Suprapubic skin (tissue), 4 donors: Measurements from ENCODE around the gene DGLUCY. TPM values are rescaled to one million over a fixed set of nuclear protein-coding genes. Genes with fewer than 3 reads are reported as not detected.
"Not testable (repeated sequence)": the region's sequence is repeated elsewhere in the genome, so short reads cannot be mapped to it uniquely, and the experiment has no call there.

ENCODE experiments used
- DNase-seq, 2 donors: peaks; one replicate each; pipeline ENCODE4 v3.0.0-alpha.2; 2019; ENCODE audit warnings: low spot score in 2 of 2
- H3K27ac ChIP-seq: fragments of 200-600 bp; sonication (generic); one replicate; pipeline ENCODE4 v1.5.1; 2019
- H3K27me3 ChIP-seq: fragments of 200-600 bp; sonication (generic); one replicate; pipeline ENCODE4 v1.5.1; 2019
- H3K36me3 ChIP-seq: fragments of 200-600 bp; sonication (generic); one replicate; pipeline ENCODE4 v1.5.1; 2019
- H3K4me1 ChIP-seq: fragments of 200-600 bp; sonication (generic); one replicate; pipeline ENCODE4 v1.5.1; 2019
- H3K4me3 ChIP-seq: fragments of 200-600 bp; sonication (generic); one replicate; pipeline ENCODE4 v1.5.1; 2019; ENCODE audit warnings: mild to moderate bottlenecking
- H3K9me3 ChIP-seq: fragments of 200-600 bp; sonication (generic); one replicate; pipeline ENCODE4 v1.5.1; 2019
- EP300 ChIP-seq: sonication (generic); formaldehyde crosslinking; IDR thresholded peaks from one replicate; pipeline ENCODE4 v1.6.1; 2017; ENCODE audit warnings: antibody characterized with exemption
- POLR2A ChIP-seq, 2 donors: fragments of 450-650 bp; IDR thresholded peaks; one replicate each; pipeline ENCODE4 v1.6.1; 2017; ENCODE audit warnings: antibody characterized with exemption in 2 of 2, mild to moderate bottlenecking in 2 of 2, moderate library complexity in 2 of 2
- POLR2AphosphoS5 ChIP-seq, 3 donors: sonication (generic); formaldehyde crosslinking; IDR thresholded peaks; one replicate each; pipeline ENCODE4 v1.6.1; 2017; ENCODE audit warnings: antibody characterized with exemption in 3 of 3
- WGBS: methylation state at CpG from one replicate; pipeline ENCODE4 v1.1.5; 2018; 5-methylcytosine and 5-hydroxymethylcytosine counted together
- total RNA-seq, 4 donors: library from RNA; depleted of rRNA; stranded (reverse); fragments of >200 nt; gene quantifications; one replicate each; pipeline ENCODE4 v1.1.0, GENCODE V29; 2016
- TF ChIP-seq, protein P1 (sequence below), 2 donors: fragments of 200-600 bp in 1 of 2; fragments of 450-650 bp in 1 of 2; sonication (generic) in 1 of 2; IDR thresholded peaks; one replicate each; pipeline ENCODE4 v1.5.1; 2016 to 2019; ENCODE audit warnings: antibody characterized with exemption in 2 of 2, mild to moderate bottlenecking in 1 of 2, moderate library complexity in 1 of 2

DGLUCY gene
- total RNA-seq, 4 donors from 2014 or later = 54.0 to 94.9 (median 69.3) TPM

DNA sequence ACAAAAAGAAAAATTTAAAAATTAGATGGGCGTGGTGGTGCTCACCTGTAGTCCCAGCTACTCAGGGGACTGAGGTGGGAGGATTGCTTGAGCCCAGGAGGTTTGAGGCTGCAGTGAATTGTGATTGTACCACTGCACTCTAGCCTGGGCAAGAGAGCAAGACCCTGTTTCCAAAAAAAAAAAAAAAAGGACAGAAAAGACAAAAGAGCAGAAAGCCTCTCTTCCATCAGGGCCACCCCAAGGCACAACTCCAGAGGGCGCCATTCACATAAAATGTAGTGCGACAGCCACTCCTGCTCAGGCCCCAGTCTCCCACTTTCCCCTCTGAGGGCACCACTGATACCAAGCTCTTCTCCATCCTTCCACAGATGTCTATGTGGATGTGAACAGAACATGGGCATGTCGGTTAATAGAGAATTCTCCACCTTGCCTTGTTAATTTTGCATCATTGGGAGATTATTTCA lies 41.8 kb downstream of the DGLUCY start:
- DNase-seq = no peak
- Histone ChIP-seq H3K4me3 (no peak overlapping the region), H3K27ac (no peak overlapping the region), H3K9me3 (no peaks in the 10 kb centered on the region), H3K27me3 (no peaks in the 10 kb centered on the region), H3K4me1 (peaks cover 14% of the 10 kb centered on the region), H3K36me3 (peaks cover 26% of the 10 kb centered on the region)
- TF ChIP-seq POLR2AphosphoS5 (IDR thresholded peaks at IDR 0.05) (no peak), POLR2A (IDR thresholded peaks at IDR 0.05) (no peak), EP300 (no peak)
- TF ChIP-seq, protein P1, sequence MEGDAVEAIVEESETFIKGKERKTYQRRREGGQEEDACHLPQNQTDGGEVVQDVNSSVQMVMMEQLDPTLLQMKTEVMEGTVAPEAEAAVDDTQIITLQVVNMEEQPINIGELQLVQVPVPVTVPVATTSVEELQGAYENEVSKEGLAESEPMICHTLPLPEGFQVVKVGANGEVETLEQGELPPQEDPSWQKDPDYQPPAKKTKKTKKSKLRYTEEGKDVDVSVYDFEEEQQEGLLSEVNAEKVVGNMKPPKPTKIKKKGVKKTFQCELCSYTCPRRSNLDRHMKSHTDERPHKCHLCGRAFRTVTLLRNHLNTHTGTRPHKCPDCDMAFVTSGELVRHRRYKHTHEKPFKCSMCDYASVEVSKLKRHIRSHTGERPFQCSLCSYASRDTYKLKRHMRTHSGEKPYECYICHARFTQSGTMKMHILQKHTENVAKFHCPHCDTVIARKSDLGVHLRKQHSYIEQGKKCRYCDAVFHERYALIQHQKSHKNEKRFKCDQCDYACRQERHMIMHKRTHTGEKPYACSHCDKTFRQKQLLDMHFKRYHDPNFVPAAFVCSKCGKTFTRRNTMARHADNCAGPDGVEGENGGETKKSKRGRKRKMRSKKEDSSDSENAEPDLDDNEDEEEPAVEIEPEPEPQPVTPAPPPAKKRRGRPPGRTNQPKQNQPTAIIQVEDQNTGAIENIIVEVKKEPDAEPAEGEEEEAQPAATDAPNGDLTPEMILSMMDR (IDR thresholded peaks at IDR 0.05) = no peak
- 94% methylated on average over 4 of the region's 4 CpGs for WGBS

DNA sequence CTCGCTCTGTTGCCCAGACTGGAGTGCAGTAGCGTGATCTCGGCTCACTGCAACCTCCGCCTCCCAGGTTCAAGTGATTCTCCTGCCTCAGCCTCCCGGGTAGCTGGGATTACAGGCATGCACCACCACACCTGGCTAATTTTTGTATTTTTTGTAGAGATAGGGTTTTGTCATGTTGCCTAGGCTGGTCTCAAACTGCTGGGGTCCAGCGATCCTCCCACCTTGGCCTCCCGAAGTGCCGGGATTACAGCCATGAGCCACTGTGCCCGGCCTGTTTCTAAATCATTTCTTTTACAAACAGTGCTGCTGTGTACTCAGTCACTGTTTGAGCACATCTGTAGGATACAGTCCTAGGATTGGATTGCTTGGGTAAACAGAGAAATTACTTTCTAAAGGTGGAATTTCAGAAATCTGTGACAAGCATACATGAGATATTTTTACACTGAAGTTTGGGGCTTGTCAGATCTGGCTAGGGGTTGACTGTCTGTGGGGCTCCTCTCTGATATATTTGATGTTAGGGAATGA lies 42.3 kb downstream of the DGLUCY start:
- DNase-seq, H3K27me3 ChIP-seq, H3K4me3 ChIP-seq, H3K9me3 ChIP-seq, H3K27ac ChIP-seq: not testable (repeated sequence)
- Histone ChIP-seq H3K4me1 (peaks cover 14% of the 10 kb centered on the region), H3K36me3 (peaks cover 31% of the 10 kb centered on the region)
- WGBS = 93% methylated on average over 9 of the region's 9 CpGs

DNA sequence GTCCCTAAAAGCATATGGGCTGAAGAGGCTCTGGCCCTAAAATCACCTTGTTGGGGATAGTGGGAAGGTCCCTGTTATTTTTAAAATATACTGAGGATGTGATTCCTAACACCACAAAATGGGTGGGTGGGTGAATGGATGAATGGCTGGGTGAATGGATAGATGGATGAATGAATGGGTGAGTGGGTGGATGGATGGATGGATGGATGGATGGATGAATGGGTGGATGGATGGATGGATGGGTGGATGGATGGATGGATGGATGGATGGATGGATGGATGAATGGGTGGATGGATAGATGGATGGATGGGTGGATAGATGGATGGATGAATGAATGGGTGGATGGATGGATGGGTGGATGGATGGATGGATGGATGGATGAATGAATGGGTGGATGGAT lies 43.0 kb downstream of the DGLUCY start:
- H3K4me1 ChIP-seq = peaks cover 14% of the 10 kb centered on the region
- not testable (repeated sequence) for H3K4me3 ChIP-seq, H3K27ac ChIP-seq, DNase-seq, H3K27me3 ChIP-seq, H3K9me3 ChIP-seq
- peaks cover 38% of the 10 kb centered on the region for H3K36me3 ChIP-seq

DNA sequence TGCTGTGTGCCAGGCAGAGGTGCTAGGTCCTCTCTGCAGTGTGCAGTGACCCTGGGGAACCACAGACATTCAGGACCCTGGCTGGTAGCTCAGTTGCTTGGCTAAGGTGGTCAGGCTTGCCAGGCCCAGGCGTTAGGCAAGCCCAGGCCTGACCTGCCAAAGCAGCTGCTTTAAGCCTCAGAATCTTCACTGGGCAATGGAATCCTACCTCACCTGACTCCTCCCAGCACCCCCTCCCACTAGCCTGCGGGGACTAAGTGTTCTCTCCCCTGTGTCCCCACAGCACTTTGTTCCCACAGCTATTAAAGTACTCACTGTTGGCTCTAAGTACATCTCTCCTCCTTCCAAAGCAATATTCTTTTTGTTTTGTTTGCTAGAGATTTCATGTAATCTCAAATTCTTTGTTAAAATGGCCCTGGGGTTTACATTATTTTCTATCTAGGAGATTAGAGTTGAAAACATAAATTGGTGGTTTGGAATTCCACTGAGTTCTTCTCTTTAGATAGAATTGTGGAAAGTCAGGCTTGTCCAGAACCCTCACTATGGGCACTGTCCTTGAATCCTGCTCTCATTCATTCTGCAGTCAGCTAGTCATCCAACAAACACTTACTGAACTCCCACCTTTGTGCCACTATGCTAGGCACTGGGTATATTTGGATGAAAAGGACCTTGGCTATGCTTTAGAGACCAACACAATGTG lies 44.4 kb downstream of the DGLUCY start:
- WGBS = 62% methylated on average over 2 of the region's 2 CpGs
- no peak overlapping the region for H3K4me3 ChIP-seq
- H3K36me3 ChIP-seq = peaks cover 52% of the 10 kb centered on the region
- peaks cover 14% of the 10 kb centered on the region for H3K4me1 ChIP-seq
- DNase-seq = no peak
- no peaks in the 10 kb centered on the region for H3K27me3 ChIP-seq
- H3K9me3 ChIP-seq = no peaks in the 10 kb centered on the region
- TF ChIP-seq EP300 (no peak), POLR2AphosphoS5 (IDR thresholded peaks at IDR 0.05) (no peak), POLR2A (IDR thresholded peaks at IDR 0.05) (no peak)
- TF ChIP-seq, protein P1 (IDR thresholded peaks at IDR 0.05) = no peak
- H3K27ac ChIP-seq = no peak overlapping the region

- WGBS = 93% methylated on average over 6 of the region's 6 CpGs
- Histone ChIP-seq H3K4me1 (peaks cover 15% of the 10 kb centered on the region), H3K36me3 (peaks cover 61% of the 10 kb centered on the region)
Measured at GRCh38 chr14:91159182-91159581, 45.3 kb downstream of the DGLUCY start.

GRCh38 chr14:91159906-91160305 lies 46.0 kb downstream of the DGLUCY start:
- Histone ChIP-seq H3K27ac (no peak overlapping the region), H3K27me3 (no peaks in the 10 kb centered on the region), H3K9me3 (no peaks in the 10 kb centered on the region), H3K36me3 (peaks cover 67% of the 10 kb centered on the region), H3K4me3 (no peak overlapping the region), H3K4me1 (peaks cover 20% of the 10 kb centered on the region)
- TF ChIP-seq POLR2AphosphoS5 (IDR thresholded peaks at IDR 0.05) (no peak), EP300 (no peak), POLR2A (IDR thresholded peaks at IDR 0.05) (no peak)
- TF ChIP-seq, protein P1 (IDR thresholded peaks at IDR 0.05) = no peak
- WGBS = 92% methylated on average over 6 of the region's 6 CpGs
- DNase-seq = no peak

More at GRCh38 chr14:91159182-91159581, 45.3 kb downstream of the DGLUCY start:
- Histone ChIP-seq H3K9me3 (no peaks in the 10 kb centered on the region), H3K4me3 (no peak overlapping the region), H3K27ac (no peak overlapping the region), H3K27me3 (no peaks in the 10 kb centered on the region)
- no peak for DNase-seq
- TF ChIP-seq EP300 (no peak), POLR2AphosphoS5 (IDR thresholded peaks at IDR 0.05) (no peak), POLR2A (IDR thresholded peaks at IDR 0.05) (no peak)
- TF ChIP-seq, protein P1 (IDR thresholded peaks at IDR 0.05) = no peak
